ENCODE data around the gene TMEM254. TPM values are rescaled to one million over a fixed set of nuclear protein-coding genes. Genes with fewer than 3 reads are reported as not detected.
"Not testable (repeated sequence)": the region's sequence is repeated elsewhere in the genome, so short reads cannot be mapped to it uniquely, and the experiment has no call there.

The TMEM254 gene
- total RNA-seq, 1 donor from 2014 or later = 38.0 TPM

DNA sequence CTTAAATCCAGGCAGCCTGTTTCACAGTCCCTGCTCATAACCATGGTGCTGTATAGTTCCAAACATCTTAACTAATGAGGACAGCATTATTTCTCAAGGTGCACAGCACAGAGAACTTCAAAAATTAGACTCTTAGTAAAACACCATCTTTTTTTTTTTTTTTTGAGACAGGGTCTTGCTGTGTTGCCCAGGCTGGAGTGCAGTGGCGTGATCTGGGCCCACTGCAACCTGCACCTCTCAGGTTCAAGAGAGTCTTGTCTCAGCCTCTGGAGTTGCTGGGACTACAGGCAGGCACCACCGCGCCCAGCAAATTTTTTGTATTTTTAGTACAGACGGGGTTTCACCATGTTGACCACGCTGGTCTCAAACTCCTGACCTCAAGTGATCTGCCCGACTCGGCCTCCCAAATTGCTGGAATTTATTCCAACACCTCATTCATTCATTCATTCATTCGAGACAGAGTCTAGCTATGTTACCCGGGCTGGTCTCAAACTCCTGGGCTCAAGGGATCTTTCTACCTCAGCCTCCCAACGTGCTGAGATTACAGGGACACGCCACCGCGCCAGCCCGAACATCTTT, 507 bp upstream of the TMEM254 start:
- DNase-seq (ENCODE audit: low spot score) = no peak

DNA sequence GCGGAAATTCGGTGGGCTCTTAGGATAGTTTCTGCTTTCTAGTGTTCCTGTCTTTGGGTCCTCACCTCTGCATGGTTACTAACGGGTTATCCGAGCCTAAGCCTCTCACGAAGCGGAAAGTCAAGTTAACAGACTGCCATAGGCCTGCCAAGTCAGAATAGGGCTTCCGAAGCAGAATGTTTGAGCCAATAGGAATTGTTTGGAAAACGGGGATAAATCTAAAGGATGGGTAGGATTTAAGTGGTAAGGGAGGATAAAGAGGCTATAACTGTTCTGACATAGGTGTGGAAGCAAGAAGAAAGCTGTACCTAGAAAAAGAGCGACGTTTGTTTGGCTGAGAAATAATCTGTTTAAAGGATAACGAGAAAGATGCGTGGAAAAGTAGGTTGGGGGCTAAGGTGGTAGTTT, 851 bp downstream of the TMEM254 start:
- no peak for DNase-seq (ENCODE audit: low spot score)

DNA sequence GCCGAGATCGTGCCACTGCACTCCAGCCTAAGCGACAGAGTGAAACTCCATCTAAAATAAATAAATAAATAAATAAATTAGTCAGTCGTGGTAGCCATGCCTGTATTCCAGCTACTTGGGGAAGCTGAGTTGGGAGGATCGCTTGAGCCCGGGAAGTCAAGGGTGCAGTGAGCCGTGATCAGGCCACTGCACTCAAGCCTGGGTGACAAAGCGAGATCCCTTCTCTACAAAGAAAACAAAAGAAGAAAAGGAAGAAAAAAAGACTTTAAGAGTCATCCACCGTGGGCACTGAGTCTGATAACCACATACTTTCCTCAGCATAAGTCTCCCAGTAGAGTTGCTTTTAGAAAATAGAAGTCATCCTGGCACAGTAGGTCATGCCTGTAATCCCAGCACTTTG, 2.6 kb downstream of the TMEM254 start:
- no peak for DNase-seq (ENCODE audit: low spot score)

DNA sequence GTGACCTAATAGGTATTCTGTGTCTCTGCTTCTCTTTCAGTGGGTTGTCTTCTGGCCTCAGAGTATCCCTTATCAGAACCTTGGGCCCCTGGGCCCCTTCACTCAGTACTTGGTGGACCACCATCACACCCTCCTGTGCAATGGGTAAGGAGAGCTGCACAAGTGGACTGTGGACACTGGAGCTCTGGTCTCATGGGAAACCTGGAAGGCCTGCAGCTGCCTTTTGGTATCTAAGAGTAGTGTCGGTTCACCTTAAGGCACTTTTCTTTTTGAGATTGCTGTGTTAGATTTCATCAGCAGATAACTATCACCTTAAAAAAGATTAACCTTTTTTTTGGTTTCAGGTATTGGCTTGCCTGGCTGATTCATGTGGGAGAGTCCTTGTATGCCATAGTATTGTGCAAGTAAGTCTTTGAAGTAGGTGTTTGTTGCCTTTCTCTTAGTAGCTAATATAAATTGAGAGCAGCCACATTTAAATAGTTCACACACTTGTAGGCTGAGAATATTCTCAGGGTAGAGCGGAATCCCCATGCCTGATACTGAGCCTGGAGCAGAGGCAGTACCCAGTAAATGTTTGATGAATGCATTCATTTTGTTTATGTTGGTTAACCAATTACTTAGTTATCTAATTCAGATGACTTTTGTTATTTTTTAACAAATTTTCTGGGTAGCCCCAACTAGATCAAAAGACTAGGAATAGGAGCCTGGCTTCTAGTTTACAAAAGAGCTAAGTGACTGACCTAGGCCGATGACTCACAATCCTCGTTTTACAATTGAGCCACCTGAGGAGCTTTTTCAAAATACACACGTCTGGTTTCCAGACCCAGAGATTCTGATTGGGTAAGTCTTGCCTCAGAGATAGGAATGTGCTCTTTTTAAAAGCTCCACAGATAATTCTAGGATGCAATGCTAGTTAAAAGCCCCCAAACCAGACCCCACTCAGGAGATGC, 3.6 kb downstream of the TMEM254 start:
- DNase-seq (ENCODE audit: low spot score) = no peak

DNA sequence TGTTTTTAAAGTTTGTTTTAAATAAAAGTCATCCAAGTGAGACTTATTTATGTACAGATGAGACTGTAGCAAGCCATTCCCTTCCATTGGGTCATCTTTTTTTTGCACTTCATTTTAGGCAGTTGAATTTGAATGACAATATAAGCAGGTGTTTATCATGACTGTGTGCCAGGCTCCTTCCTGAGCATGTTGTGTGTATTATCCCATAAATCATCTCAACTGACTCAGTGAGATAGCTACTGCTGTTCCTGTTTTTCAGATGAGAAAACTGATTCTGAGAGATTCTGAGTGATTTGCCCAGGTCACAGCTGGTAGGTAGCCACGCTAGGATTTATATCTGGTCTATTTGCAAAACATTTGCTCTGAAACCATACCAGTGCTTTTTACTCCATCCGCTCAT, 11.7 kb downstream of the TMEM254 start:
- no peak for DNase-seq (ENCODE audit: low spot score)

- no peak for DNase-seq (ENCODE audit: low spot score)
Observed at GRCh38 chr10:80094231-80094630, 15.8 kb downstream of the TMEM254 start.

DNA sequence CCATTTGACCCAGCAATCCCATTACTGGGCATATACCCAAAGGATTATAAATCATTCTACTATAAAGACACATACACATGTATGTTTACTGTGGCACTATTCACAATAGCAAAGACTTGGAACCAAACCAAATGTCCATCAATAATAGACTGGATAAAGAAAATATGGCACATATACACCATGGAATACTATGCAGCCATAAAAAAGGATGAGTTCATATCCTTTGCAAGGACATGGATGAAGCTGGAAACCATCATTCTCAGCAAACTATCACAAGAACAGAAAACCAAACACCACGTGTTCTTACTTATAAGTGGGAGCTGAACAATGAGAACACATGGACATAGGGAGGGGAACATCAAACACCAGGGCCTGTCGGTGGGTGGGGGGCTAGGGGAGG, 19.8 kb downstream of the TMEM254 start:
- DNase-seq (ENCODE audit: low spot score) = not testable (repeated sequence)

DNA sequence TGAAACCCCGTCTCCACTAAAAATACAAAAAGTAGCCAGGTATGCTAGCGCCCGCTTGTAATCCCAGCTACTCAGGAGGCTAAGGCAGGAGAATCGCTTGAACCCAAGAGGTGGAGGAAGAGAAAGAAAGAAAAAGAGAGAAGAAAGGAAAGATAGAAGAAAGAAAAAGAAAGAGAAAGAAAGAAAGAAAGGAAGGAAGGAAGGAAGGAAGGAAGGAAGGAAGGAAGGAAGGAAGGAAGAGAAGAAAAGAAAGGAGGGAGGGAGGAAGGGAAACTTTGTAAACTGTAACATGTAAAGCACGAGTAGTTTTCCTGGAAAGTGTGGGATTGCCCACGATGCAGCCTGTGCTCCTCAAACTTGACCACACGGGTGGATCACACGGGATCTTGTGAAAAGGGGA, 20.8 kb downstream of the TMEM254 start:
- not testable (repeated sequence) for DNase-seq (ENCODE audit: low spot score)

DNA sequence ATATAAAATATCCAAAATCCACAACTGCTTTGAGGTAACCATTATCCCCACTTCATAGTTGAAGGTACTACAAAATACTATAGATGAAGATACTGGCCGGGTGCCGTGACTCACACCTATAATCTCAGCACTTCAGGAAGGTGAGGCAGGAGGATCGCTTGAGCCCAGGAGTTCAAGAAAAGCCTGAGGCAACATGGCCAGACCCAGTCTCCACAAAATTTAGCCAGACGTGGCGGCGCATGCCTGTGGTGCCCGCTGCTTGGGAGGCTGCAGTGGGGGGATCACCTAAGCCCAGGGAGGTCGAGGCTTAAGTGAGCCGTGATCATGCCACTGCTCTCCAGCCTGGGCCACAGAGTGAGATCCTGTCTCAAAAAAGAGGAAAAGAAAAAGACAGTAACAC, 21.7 kb downstream of the TMEM254 start:
- no peak for DNase-seq (ENCODE audit: low spot score)

GRCh38 chr10:80100861-80101695, 22.6 kb downstream of the TMEM254 start:
- peak; percentile 50 for DNase-seq (ENCODE audit: low spot score)

GRCh38 chr10:80104066-80104926, 25.8 kb downstream of the TMEM254 start:
- DNase-seq (ENCODE audit: low spot score) = no peak

GRCh38 chr10:80108576-80109239, 30.2 kb downstream of the TMEM254 start:
- DNase-seq (ENCODE audit: low spot score) = no peak

GRCh38 chr10:80110986-80111385, 32.5 kb downstream of the TMEM254 start:
- no peak for DNase-seq (ENCODE audit: low spot score)

DNA sequence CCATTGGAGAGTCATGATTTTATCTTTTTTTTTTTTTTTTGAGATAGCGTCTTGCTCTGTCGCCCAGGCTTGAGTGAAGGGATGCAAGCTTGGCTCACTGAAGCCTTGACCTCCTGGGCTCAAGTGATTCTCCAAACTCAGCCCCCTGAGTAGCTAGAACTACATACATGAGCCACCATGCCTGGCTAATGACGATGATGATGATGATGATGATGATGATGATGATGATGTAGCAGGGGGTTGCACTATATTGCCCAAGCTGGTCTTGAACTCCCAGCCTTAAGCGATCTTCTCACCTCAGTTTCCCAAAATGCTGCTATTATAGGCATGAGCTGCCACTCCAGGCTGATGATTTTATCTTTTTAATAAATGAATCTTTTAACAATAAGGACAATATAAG, 40.2 kb downstream of the TMEM254 start:
- no peak for DNase-seq (ENCODE audit: low spot score)

- no peak for DNase-seq (ENCODE audit: low spot score)
Observed at GRCh38 chr10:80122110-80122710, 43.7 kb downstream of the TMEM254 start.

DNA sequence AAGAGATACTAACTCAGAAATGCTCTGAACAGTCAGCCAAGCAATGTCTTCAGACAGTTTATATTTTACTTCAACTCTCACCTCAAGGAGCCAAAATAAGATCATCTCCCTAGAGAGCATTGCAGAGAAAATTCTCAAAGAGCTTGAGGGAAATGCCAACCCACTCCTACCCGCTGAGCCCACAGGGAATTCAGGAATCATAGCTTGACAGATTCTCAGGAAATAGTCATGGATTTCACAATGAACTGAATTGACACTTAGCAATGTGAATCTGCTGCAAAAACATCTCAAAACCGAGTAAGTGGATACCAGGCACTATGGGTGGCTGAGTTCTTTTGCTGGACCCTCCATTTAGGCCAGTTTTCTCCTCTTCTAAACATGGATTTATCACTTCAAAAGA, 44.3 kb downstream of the TMEM254 start:
- DNase-seq (ENCODE audit: low spot score) = no peak

GRCh38 chr10:80126876-80127275, 48.4 kb downstream of the TMEM254 start:
- DNase-seq (ENCODE audit: low spot score) = no peak

- no peak for DNase-seq (ENCODE audit: low spot score)
Observed at GRCh38 chr10:80131499-80131901, 53.0 kb downstream of the TMEM254 start.

GRCh38 chr10:80132299-80133139, 54.1 kb downstream of the TMEM254 start, which contains the start of gene PLAC9:
Gene PLAC9, plus strand, starts transcription at chr10:80132730. Its CDS starts 33 bp downstream, at chr10:80132763.
- no peak for DNase-seq (ENCODE audit: low spot score)
